DMS 273 (cell line): ENCODE data around the gene NXPH4.

Experiments used
- DNase-seq: peaks from one replicate; lab custom pipeline; 2025; ENCODE audit not compliant: unreplicated experiment; lab: John Stamatoyannopoulos, UW

Gene NXPH4

GRCh38 chr12:57229634-57230380 lies 13.2 kb downstream of the NXPH4 start, which contains the start of gene SHMT2:
TSS of gene SHMT2 (plus strand) at chr12:57229711. CDS start at chr12:57229779, 68 bp downstream.
- peak; percentile 96 for DNase-seq

GRCh38 chr12:57230381-57231155 lies 14.0 kb downstream of the NXPH4 start:
- DNase-seq: no peak

- no peak for DNase-seq
Observed at GRCh38 chr12:57231276-57232021, 14.9 kb downstream of the NXPH4 start.

- no peak for DNase-seq
Observed at GRCh38 chr12:57232156-57232756, 15.7 kb downstream of the NXPH4 start.

GRCh38 chr12:57233357-57234232 lies 17.0 kb downstream of the NXPH4 start:
- DNase-seq: peak; percentile 32

GRCh38 chr12:57234233-57234570 lies 17.6 kb downstream of the NXPH4 start:
- no peak for DNase-seq

GRCh38 chr12:57234571-57235016 lies 18.0 kb downstream of the NXPH4 start:
- DNase-seq: no peak

- peak; percentile 74 for DNase-seq
Observed at GRCh38 chr12:57235017-57235727, 18.6 kb downstream of the NXPH4 start.

- peak; percentile 38 for DNase-seq
Observed at GRCh38 chr12:57235728-57236131, 19.1 kb downstream of the NXPH4 start.

- peak; percentile 65 for DNase-seq
Observed at GRCh38 chr12:57236201-57236924, 19.8 kb downstream of the NXPH4 start.

GRCh38 chr12:57236925-57237595 lies 20.5 kb downstream of the NXPH4 start:
- DNase-seq: peak; percentile 44

- DNase-seq: peak; percentile 25
Observed at GRCh38 chr12:57237596-57237931, 21.0 kb downstream of the NXPH4 start.

- DNase-seq: peak; percentile 46
Observed at GRCh38 chr12:57237932-57238853, 21.6 kb downstream of the NXPH4 start.

GRCh38 chr12:57238854-57239554 lies 22.4 kb downstream of the NXPH4 start:
- peak; percentile 90 for DNase-seq

- peak; percentile 48 for DNase-seq
Observed at GRCh38 chr12:57239587-57240065, 23.0 kb downstream of the NXPH4 start.

GRCh38 chr12:57240066-57240921 lies 23.7 kb downstream of the NXPH4 start:
- peak; percentile 78 for DNase-seq
